Type B pancreatic cell (in vitro differentiated cells): ENCODE measurements around the gene MYO16. TPM values are rescaled to one million over a fixed set of nuclear protein-coding genes. Genes with fewer than 3 reads are reported as not detected.

ENCODE experiments used
- DNase-seq: peaks from one replicate; pipeline ENCODE4 v3.0.0; 2021; ENCODE audit warnings: mixed read lengths; ENCODE audit not compliant: unreplicated experiment; ENCODE audit errors: extremely low spot score
- H3K27ac Mint-ChIP-seq: 2 replicates; pipeline ENCODE4 v1.8.0; 2021; ENCODE audit warnings: mild to moderate bottlenecking, mixed read lengths
- H3K27me3 Mint-ChIP-seq: 2 replicates; pipeline ENCODE4 v1.8.0; 2021; ENCODE audit warnings: mixed read lengths
- H3K36me3 Mint-ChIP-seq: 2 replicates; pipeline ENCODE4 v1.8.0; 2021; ENCODE audit warnings: mixed read lengths
- H3K4me1 Mint-ChIP-seq: one replicate; pipeline ENCODE4 v1.8.0; 2021; ENCODE audit warnings: mixed read lengths; ENCODE audit not compliant: unreplicated experiment
- H3K4me3 Mint-ChIP-seq: 2 replicates; pipeline ENCODE4 v1.8.0; 2021; ENCODE audit warnings: mild to moderate bottlenecking, mixed read lengths
- H3K9me3 Mint-ChIP-seq: 2 replicates; pipeline ENCODE4 v1.8.0; 2021; ENCODE audit warnings: mixed read lengths
- total RNA-seq: library from RNA; stranded (reverse); gene quantifications from 2 replicates; pipeline ENCODE4 v1.2.1, GENCODE V29; 2021; ENCODE audit warnings: low replicate concordance
- TF ChIP-seq, protein P1 (sequence below): fragments of 200-600 bp; sonication (generic); conservative IDR thresholded peaks from 2 replicates; pipeline ENCODE4 v1.5.0; 2021; ENCODE audit warnings: antibody characterized with exemption, mild to moderate bottlenecking

MYO16 gene
- total RNA-seq, 1 donor from 2014 or later = 1.5 TPM

GRCh38 chr13:108742701-108743451, 113.5 kb downstream of the MYO16 start:
- H3K9me3 Mint-ChIP-seq = no peaks in the 10 kb centered on the region
- H3K4me1 Mint-ChIP-seq = peaks cover 9% of the 10 kb centered on the region
- H3K4me3 Mint-ChIP-seq = no peak overlapping the region
- H3K27me3 Mint-ChIP-seq = no peaks in the 10 kb centered on the region
- no peaks in the 10 kb centered on the region for H3K36me3 Mint-ChIP-seq
- TF ChIP-seq, protein P1, sequence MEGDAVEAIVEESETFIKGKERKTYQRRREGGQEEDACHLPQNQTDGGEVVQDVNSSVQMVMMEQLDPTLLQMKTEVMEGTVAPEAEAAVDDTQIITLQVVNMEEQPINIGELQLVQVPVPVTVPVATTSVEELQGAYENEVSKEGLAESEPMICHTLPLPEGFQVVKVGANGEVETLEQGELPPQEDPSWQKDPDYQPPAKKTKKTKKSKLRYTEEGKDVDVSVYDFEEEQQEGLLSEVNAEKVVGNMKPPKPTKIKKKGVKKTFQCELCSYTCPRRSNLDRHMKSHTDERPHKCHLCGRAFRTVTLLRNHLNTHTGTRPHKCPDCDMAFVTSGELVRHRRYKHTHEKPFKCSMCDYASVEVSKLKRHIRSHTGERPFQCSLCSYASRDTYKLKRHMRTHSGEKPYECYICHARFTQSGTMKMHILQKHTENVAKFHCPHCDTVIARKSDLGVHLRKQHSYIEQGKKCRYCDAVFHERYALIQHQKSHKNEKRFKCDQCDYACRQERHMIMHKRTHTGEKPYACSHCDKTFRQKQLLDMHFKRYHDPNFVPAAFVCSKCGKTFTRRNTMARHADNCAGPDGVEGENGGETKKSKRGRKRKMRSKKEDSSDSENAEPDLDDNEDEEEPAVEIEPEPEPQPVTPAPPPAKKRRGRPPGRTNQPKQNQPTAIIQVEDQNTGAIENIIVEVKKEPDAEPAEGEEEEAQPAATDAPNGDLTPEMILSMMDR = no peak
- no peak for DNase-seq
- H3K27ac Mint-ChIP-seq = no peak overlapping the region

GRCh38 chr13:108743522-108743921, 114.1 kb downstream of the MYO16 start:
- peaks cover 9% of the 10 kb centered on the region for H3K4me1 Mint-ChIP-seq
- no peak overlapping the region for H3K27ac Mint-ChIP-seq
- TF ChIP-seq, protein P1 = no peak
- H3K4me3 Mint-ChIP-seq = no peak overlapping the region
- no peaks in the 10 kb centered on the region for H3K27me3 Mint-ChIP-seq
- no peak for DNase-seq
- H3K9me3 Mint-ChIP-seq = no peaks in the 10 kb centered on the region
- no peaks in the 10 kb centered on the region for H3K36me3 Mint-ChIP-seq

DNA sequence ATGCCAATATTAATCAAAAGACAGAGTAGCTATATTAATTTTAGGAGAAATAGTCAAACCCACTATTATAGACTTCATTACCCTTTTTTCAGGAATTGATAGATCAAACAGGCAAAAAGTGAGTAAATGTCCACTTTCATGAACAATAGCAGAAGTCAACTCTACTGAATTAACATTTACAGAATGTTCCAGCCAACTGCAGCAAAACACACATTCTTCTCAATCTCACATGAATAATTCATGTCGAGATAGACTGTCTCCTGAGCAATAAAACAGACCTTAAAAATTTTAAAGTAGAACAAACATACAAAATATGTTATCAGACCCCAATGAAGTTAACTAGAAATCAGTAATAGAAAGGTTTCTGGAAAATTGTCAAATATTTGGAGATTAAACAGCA, 118.4 kb downstream of the MYO16 start:
- Mint-ChIP-seq H3K4me1 (peaks cover 9% of the 10 kb centered on the region), H3K36me3 (no peaks in the 10 kb centered on the region), H3K9me3 (peaks cover 3% of the 10 kb centered on the region), H3K27ac (no peak overlapping the region), H3K4me3 (no peak overlapping the region), H3K27me3 (no peaks in the 10 kb centered on the region)
- DNase-seq = no peak
- TF ChIP-seq, protein P1 = no peak

DNA sequence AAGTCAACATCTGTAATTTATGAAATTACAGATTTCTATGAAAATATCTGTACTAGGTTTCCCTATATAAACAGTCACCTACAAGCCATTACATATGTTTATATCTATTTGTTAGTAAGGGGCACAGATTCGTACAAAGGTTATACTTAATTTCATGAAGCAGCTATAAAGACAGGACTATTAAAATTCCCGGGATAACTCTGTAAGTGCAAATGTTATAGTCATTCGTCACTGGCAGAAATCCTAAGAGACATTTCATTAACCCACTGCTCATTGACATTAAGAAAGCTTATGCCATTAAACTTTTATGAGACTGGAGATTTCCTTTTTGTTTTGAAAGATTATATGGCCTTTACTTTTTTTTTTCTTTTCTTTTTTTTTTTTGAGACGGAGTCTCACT, 122.9 kb downstream of the MYO16 start:
- H3K36me3 Mint-ChIP-seq = no peaks in the 10 kb centered on the region
- H3K4me3 Mint-ChIP-seq = no peak overlapping the region
- peaks cover 5% of the 10 kb centered on the region for H3K4me1 Mint-ChIP-seq
- peaks cover 3% of the 10 kb centered on the region for H3K9me3 Mint-ChIP-seq
- no peak overlapping the region for H3K27ac Mint-ChIP-seq
- H3K27me3 Mint-ChIP-seq = no peaks in the 10 kb centered on the region
- TF ChIP-seq, protein P1 = no peak
- no peak for DNase-seq

- H3K4me3 Mint-ChIP-seq = no peak overlapping the region
- no peak overlapping the region for H3K27ac Mint-ChIP-seq
- peaks cover 5% of the 10 kb centered on the region for H3K4me1 Mint-ChIP-seq
- no peaks in the 10 kb centered on the region for H3K36me3 Mint-ChIP-seq
- no peak for DNase-seq
- TF ChIP-seq, protein P1 = no peak
- peaks cover 1% of the 10 kb centered on the region for H3K9me3 Mint-ChIP-seq
- H3K27me3 Mint-ChIP-seq = no peaks in the 10 kb centered on the region
Observed at GRCh38 chr13:108755083-108755482, 125.7 kb downstream of the MYO16 start.
